CMK (cell line): Measurements from ENCODE around the gene TRRAP.

Experiments used
- DNase-seq: peaks from one replicate; pipeline ENCODE4 v3.0.0-alpha.2; 2010; ENCODE audit warnings: low read depth

TRRAP gene

GRCh38 chr7:98990356-98990755 is 112.0 kb downstream of the TRRAP start:
- no peak for DNase-seq

GRCh38 chr7:98991141-98991540 is 112.8 kb downstream of the TRRAP start:
- no peak for DNase-seq

GRCh38 chr7:98992076-98992475 is 113.7 kb downstream of the TRRAP start:
- DNase-seq: no peak

GRCh38 chr7:98993024-98993897 is 114.9 kb downstream of the TRRAP start:
- DNase-seq: no peak

GRCh38 chr7:98994046-98994944 is 116.0 kb downstream of the TRRAP start:
- DNase-seq: no peak

GRCh38 chr7:98995111-98995510 is 116.8 kb downstream of the TRRAP start:
- DNase-seq: no peak

GRCh38 chr7:98995523-98996149 is 117.3 kb downstream of the TRRAP start:
- DNase-seq: no peak

- DNase-seq: no peak
These were observed 117.8 kb downstream of the TRRAP start for GRCh38 chr7:98996150-98996552.

- no peak for DNase-seq
These were observed 119.5 kb downstream of the TRRAP start for GRCh38 chr7:98997846-98998245.

- DNase-seq: no peak
These were observed 120.7 kb downstream of the TRRAP start for GRCh38 chr7:98998821-98999725.

- no peak for DNase-seq
These were observed 122.0 kb downstream of the TRRAP start for GRCh38 chr7:99000196-99000903.

- no peak for DNase-seq
These were observed 122.7 kb downstream of the TRRAP start for GRCh38 chr7:99000904-99001465.

GRCh38 chr7:99001482-99002147 is 123.3 kb downstream of the TRRAP start:
- no peak for DNase-seq

- DNase-seq: no peak
These were observed 124.0 kb downstream of the TRRAP start for GRCh38 chr7:99002148-99002826.

- no peak for DNase-seq
These were observed 124.5 kb downstream of the TRRAP start for GRCh38 chr7:99002827-99003212.

GRCh38 chr7:99003419-99003818 is 125.1 kb downstream of the TRRAP start:
- no peak for DNase-seq

- no peak for DNase-seq
These were observed 125.9 kb downstream of the TRRAP start for GRCh38 chr7:99004216-99004615.

- no peak for DNase-seq
These were observed 126.6 kb downstream of the TRRAP start for GRCh38 chr7:99004781-99005500.

GRCh38 chr7:99005776-99006175 is 127.4 kb downstream of the TRRAP start:
- DNase-seq: no peak
